HepG2 (cell line): ENCODE data around the gene NKIRAS1.
"Not testable (repeated sequence)": the region's sequence is repeated elsewhere in the genome, so short reads cannot be mapped to it uniquely, and the experiment has no call there.

Source experiments
- FOXK1 ChIP-seq: sonication (generic); formaldehyde crosslinking; IDR thresholded peaks from 2 replicates; pipeline ENCODE4 v1.4.0; 2020; ENCODE audit warnings: low read depth, missing genetic modification reagents, borderline replicate concordance
- HMGXB4 ChIP-seq, 2 experiments: sonication (generic) in 1 of 2; formaldehyde crosslinking in 1 of 2; IDR thresholded peaks; 2 replicates each; pipeline versions ENCODE4 v1.4.0 to v1.6.1; 2018 to 2020; ENCODE audit warnings: missing genetic modification reagents in 2 of 2, borderline replicate concordance in 1 of 2, low read depth in 1 of 2, mild to moderate bottlenecking in 1 of 2, missing biosample characterization in 1 of 2
- KAT7 ChIP-seq: IDR thresholded peaks from 2 replicates; pipeline ENCODE4 v1.6.1; 2018; ENCODE audit warnings: borderline replicate concordance, missing compliant biosample characterization
- NBN ChIP-seq: fragments of 450-650 bp; conservative IDR thresholded peaks from 2 replicates; pipeline ENCODE4 v1.6.1; 2017
- POLR2A ChIP-seq, 2 experiments: IDR thresholded peaks; 2 replicates each; pipeline ENCODE4 v1.6.1; 2011; ENCODE audit warnings: low read depth in 2 of 2, low read length in 2 of 2, mild to moderate bottlenecking in 1 of 2, moderate library complexity in 1 of 2; ENCODE audit not compliant: insufficient read depth in 1 of 2
- SIN3A ChIP-seq: IDR thresholded peaks from 2 replicates; pipeline ENCODE4 v1.6.1; 2011; ENCODE audit warnings: low read depth, mild to moderate bottlenecking, control low read depth, low read length, borderline replicate concordance
- SOX13 ChIP-seq, 3 experiments: fragments of 450-650 bp in 1 of 3; sonication (generic) in 1 of 3; formaldehyde crosslinking in 1 of 3; IDR thresholded peaks in 2 of 3; conservative IDR thresholded peaks in 1 of 3; 2 replicates each; pipeline versions ENCODE4 v1.5.0 to v1.6.1; 2016 to 2020; ENCODE audit warnings: antibody characterized with exemption in 1 of 3, mild to moderate bottlenecking in 1 of 3, missing compliant biosample characterization in 1 of 3, missing genetic modification reagents in 1 of 3, moderate library complexity in 1 of 3
- YY1 ChIP-seq: IDR thresholded peaks from 2 replicates; pipeline ENCODE4 v1.6.1; 2011; ENCODE audit warnings: low read length, low read depth, moderate library complexity, mild to moderate bottlenecking; ENCODE audit not compliant: insufficient read depth, insufficient replicate concordance

GRCh38 chr3:23871361-23871760 is 45.4 kb downstream of the NKIRAS1 start:
- TF ChIP-seq POLR2A (IDR thresholded peaks at IDR 0.05; ENCODE audit: insufficient read depth in 1 of 2, low read depth in 2 of 2, low read length in 2 of 2); SIN3A; NBN; YY1; SOX13 (IDR thresholded peaks at IDR 0.05); SOX13 (CRISPR knock-in tag; conservative IDR thresholded peaks at IDR 0.05 in 1 of 2, IDR thresholded peaks at IDR 0.05 in 1 of 2); KAT7 (CRISPR knock-in tag); FOXK1 (CRISPR knock-in tag); HMGXB4 (CRISPR knock-in tag; IDR thresholded peaks at IDR 0.05; ENCODE audit: borderline replicate concordance in 1 of 2, low read depth in 1 of 2): not testable (repeated sequence)
